Neural cell (in vitro differentiated cells): ENCODE results near the gene DLG2. TPM values are rescaled to one million over a fixed set of nuclear protein-coding genes. Genes with fewer than 3 reads are reported as not detected.

ENCODE experiments used
- H2AFZ ChIP-seq: fragments of 200-600, 300-800 bp; sonication (generic), shearing (Covaris generic); 2 replicates; pipeline ENCODE4 v1.6.0; 2014; ENCODE audit warnings: low read depth, mild to moderate bottlenecking, antibody characterized with exemption, low read length, moderate library complexity
- H3F3A ChIP-seq: fragments of 200-600 bp; shearing (Covaris generic); 2 replicates; pipeline ENCODE4 v1.6.1; 2016; ENCODE audit warnings: mild to moderate bottlenecking, moderate library complexity, mixed read lengths, antibody characterized with exemption, low read length; ENCODE audit not compliant: insufficient read depth, poor library complexity, severe bottlenecking
- H3K27ac ChIP-seq: fragments of 200-600, 300-800 bp; sonication (generic), shearing (Covaris generic); 2 replicates; pipeline ENCODE4 v1.5.1; 2014; ENCODE audit warnings: mild to moderate bottlenecking, low read length, moderate library complexity
- H3K27me3 ChIP-seq: fragments of 300-800, 200-600 bp; sonication (generic), shearing (Covaris generic); 2 replicates; pipeline ENCODE4 v1.6.0; 2014; ENCODE audit warnings: mild to moderate bottlenecking, low read depth, low read length, moderate library complexity; ENCODE audit not compliant: insufficient read depth
- H3K36me3 ChIP-seq: fragments of 300-800, 200-600 bp; sonication (generic), shearing (Covaris generic); 2 replicates; pipeline ENCODE4 v1.5.1; 2014; ENCODE audit warnings: mild to moderate bottlenecking, antibody characterized with exemption, low read length, moderate library complexity; ENCODE audit not compliant: insufficient read depth
- H3K4me2 ChIP-seq: fragments of 300-800, 200-600 bp; sonication (generic), shearing (Covaris generic); 2 replicates; pipeline ENCODE4 v1.6.0; 2014; ENCODE audit warnings: mild to moderate bottlenecking, low read length
- H3K4me3 ChIP-seq: fragments of 300-800, 200-600 bp; sonication (generic), shearing (Covaris generic); 2 replicates; pipeline ENCODE4 v1.5.1; 2014; ENCODE audit warnings: mild to moderate bottlenecking, low read length, moderate library complexity
- H3K79me2 ChIP-seq: fragments of 200-600 bp; shearing (Covaris generic); replicated peaks from 2 replicates; pipeline ENCODE4 v1.6.0; 2014; ENCODE audit warnings: mild to moderate bottlenecking, low read length, moderate library complexity; ENCODE audit not compliant: insufficient read depth
- H3K9ac ChIP-seq: fragments of 300-800, 200-600 bp; sonication (generic), shearing (Covaris generic); 2 replicates; pipeline ENCODE4 v1.6.1; 2016; ENCODE audit warnings: mild to moderate bottlenecking, low read length, mixed read lengths
- H3K9me2 ChIP-seq: fragments of 200-600 bp; shearing (Covaris generic); 2 replicates; pipeline ENCODE4 v1.6.1; 2016; ENCODE audit warnings: mild to moderate bottlenecking, low read length, mixed read lengths; ENCODE audit not compliant: insufficient read depth
- H3K9me3 ChIP-seq: fragments of 200-600, 300-800 bp; sonication (generic), shearing (Covaris generic); 2 replicates; pipeline ENCODE4 v1.6.1; 2016; ENCODE audit warnings: mild to moderate bottlenecking, mixed run types, low read length, moderate library complexity, mixed read lengths
- H4K20me1 ChIP-seq: fragments of 200-600 bp; shearing (Covaris generic); 2 replicates; pipeline ENCODE4 v1.6.1; 2016; ENCODE audit warnings: mild to moderate bottlenecking, mixed run types; ENCODE audit not compliant: insufficient read depth
- EP300 ChIP-seq: fragments of 450-650 bp; conservative IDR thresholded peaks from 2 replicates; pipeline ENCODE4 v1.6.1; 2014; ENCODE audit warnings: antibody characterized with exemption, mild to moderate bottlenecking, moderate library complexity; ENCODE audit not compliant: poor library complexity, severe bottlenecking
- EZH2 ChIP-seq: fragments of 200-600, 300-800 bp; shearing (Covaris generic), sonication (generic); IDR thresholded peaks from 2 replicates; pipeline ENCODE4 v1.6.1; 2014; ENCODE audit warnings: antibody characterized with exemption, low read length, borderline replicate concordance, mild to moderate bottlenecking; ENCODE audit not compliant: insufficient read depth, poor library complexity, severe bottlenecking
- MXI1 ChIP-seq: fragments of 450-650 bp; conservative IDR thresholded peaks from 2 replicates; pipeline ENCODE4 v1.6.1; 2014; ENCODE audit warnings: antibody characterized with exemption, mild to moderate bottlenecking; ENCODE audit not compliant: poor library complexity, severe bottlenecking
- POLR2AphosphoS5 ChIP-seq: IDR thresholded peaks from 2 replicates; pipeline ENCODE4 v1.6.1; 2012
- RAD21 ChIP-seq: fragments of 450-650 bp; conservative IDR thresholded peaks from 2 replicates; pipeline ENCODE4 v1.6.1; 2014; ENCODE audit warnings: antibody characterized with exemption, mild to moderate bottlenecking, moderate library complexity
- SMC3 ChIP-seq: fragments of 450-650 bp; conservative IDR thresholded peaks from 2 replicates; pipeline ENCODE4 v1.6.1; 2014; ENCODE audit warnings: antibody characterized with exemption, mild to moderate bottlenecking, moderate library complexity; ENCODE audit not compliant: poor library complexity
- TAF1 ChIP-seq: IDR thresholded peaks from 2 replicates; pipeline ENCODE4 v1.6.1; 2012; ENCODE audit warnings: low read depth
- polyA plus RNA-seq: library from polyadenylated mRNA; depleted of rRNA; stranded (reverse); fragments of >200 nt; gene quantifications from 2 replicates; pipeline ENCODE4 v1.2.3, GENCODE V29; 2014
- TF ChIP-seq, protein P1 (sequence below): IDR thresholded peaks from 2 replicates; pipeline ENCODE4 v1.6.1; 2012; ENCODE audit warnings: borderline replicate concordance
- TF ChIP-seq, protein P2 (sequence below): fragments of 450-650 bp; IDR thresholded peaks from 2 replicates; pipeline ENCODE4 v1.5.1; 2014; ENCODE audit warnings: antibody characterized with exemption, mild to moderate bottlenecking, moderate library complexity; ENCODE audit not compliant: poor library complexity, severe bottlenecking

DLG2 gene
- polyA plus RNA-seq, 1 donor from 2014 or later = 179 TPM

DNA sequence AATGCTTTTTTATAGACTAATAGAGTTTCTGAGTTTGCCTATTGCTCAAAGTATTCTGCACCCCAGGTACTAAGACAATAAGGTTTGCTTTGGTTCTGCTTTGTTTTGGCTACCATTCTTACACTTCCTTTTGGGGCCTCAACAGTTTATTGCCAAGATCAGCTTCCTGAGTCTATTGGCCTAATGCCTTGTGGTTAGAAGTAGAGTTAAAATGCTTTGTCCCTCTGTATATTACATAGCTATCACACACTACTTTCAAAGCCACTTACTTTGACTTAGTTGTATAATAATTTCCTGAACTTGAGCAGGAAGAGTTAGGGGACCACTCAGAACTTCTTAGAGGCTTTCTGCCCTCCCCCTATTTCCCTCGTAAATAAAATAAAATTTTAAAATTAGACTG is 96.5 kb downstream of the DLG2 start:
- H3K9ac ChIP-seq = no peak overlapping the region
- H3K27ac ChIP-seq = no peak overlapping the region
- H3K36me3 ChIP-seq = no peaks in the 10 kb centered on the region
- no peaks in the 10 kb centered on the region for H3F3A ChIP-seq
- no peaks in the 10 kb centered on the region for H3K9me3 ChIP-seq
- H2AFZ ChIP-seq = no peak overlapping the region
- H3K79me2 ChIP-seq = no peaks in the 10 kb centered on the region
- no peak overlapping the region for H3K4me3 ChIP-seq
- TF ChIP-seq MXI1 = no peak
- no peak for TF ChIP-seq RAD21
- TF ChIP-seq TAF1 = no peak
- TF ChIP-seq EZH2 = no peak
- no peak for TF ChIP-seq POLR2AphosphoS5
- no peak for TF ChIP-seq EP300
- TF ChIP-seq SMC3 = no peak
- TF ChIP-seq, protein P1, sequence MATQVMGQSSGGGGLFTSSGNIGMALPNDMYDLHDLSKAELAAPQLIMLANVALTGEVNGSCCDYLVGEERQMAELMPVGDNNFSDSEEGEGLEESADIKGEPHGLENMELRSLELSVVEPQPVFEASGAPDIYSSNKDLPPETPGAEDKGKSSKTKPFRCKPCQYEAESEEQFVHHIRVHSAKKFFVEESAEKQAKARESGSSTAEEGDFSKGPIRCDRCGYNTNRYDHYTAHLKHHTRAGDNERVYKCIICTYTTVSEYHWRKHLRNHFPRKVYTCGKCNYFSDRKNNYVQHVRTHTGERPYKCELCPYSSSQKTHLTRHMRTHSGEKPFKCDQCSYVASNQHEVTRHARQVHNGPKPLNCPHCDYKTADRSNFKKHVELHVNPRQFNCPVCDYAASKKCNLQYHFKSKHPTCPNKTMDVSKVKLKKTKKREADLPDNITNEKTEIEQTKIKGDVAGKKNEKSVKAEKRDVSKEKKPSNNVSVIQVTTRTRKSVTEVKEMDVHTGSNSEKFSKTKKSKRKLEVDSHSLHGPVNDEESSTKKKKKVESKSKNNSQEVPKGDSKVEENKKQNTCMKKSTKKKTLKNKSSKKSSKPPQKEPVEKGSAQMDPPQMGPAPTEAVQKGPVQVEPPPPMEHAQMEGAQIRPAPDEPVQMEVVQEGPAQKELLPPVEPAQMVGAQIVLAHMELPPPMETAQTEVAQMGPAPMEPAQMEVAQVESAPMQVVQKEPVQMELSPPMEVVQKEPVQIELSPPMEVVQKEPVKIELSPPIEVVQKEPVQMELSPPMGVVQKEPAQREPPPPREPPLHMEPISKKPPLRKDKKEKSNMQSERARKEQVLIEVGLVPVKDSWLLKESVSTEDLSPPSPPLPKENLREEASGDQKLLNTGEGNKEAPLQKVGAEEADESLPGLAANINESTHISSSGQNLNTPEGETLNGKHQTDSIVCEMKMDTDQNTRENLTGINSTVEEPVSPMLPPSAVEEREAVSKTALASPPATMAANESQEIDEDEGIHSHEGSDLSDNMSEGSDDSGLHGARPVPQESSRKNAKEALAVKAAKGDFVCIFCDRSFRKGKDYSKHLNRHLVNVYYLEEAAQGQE = no peak
- TF ChIP-seq, protein P2, sequence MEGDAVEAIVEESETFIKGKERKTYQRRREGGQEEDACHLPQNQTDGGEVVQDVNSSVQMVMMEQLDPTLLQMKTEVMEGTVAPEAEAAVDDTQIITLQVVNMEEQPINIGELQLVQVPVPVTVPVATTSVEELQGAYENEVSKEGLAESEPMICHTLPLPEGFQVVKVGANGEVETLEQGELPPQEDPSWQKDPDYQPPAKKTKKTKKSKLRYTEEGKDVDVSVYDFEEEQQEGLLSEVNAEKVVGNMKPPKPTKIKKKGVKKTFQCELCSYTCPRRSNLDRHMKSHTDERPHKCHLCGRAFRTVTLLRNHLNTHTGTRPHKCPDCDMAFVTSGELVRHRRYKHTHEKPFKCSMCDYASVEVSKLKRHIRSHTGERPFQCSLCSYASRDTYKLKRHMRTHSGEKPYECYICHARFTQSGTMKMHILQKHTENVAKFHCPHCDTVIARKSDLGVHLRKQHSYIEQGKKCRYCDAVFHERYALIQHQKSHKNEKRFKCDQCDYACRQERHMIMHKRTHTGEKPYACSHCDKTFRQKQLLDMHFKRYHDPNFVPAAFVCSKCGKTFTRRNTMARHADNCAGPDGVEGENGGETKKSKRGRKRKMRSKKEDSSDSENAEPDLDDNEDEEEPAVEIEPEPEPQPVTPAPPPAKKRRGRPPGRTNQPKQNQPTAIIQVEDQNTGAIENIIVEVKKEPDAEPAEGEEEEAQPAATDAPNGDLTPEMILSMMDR = no peak
- no peaks in the 10 kb centered on the region for H3K9me2 ChIP-seq
- no peak overlapping the region for H3K4me2 ChIP-seq
- no peaks in the 10 kb centered on the region for H3K27me3 ChIP-seq
- H4K20me1 ChIP-seq = no peaks in the 10 kb centered on the region

DNA sequence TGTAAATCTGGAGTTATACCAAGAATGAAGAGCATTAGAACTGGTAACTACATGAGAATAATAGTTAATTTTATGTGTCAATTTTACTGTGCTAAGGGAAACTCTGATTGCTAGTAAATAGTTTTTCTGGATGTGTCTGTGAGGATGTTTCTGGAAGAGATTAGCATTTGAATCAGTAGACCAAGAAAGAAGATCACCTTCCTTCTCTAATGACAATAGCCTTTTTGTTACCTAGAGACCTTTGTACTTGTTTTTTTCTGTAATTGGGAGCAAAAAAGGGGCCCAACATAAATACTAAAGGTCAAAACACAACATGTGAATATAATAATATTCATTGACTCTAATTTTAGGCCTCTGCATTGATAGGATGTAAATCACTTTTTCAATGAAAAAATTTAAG is 100.6 kb downstream of the DLG2 start:
- Histone ChIP-seq H3K9me2 (no peaks in the 10 kb centered on the region), H2AFZ (no peak overlapping the region), H3K4me2 (no peak overlapping the region), H3K36me3 (no peaks in the 10 kb centered on the region), H3K9ac (no peak overlapping the region), H3K9me3 (peaks cover 9% of the 10 kb centered on the region), H3K27ac (no peak overlapping the region), H4K20me1 (no peaks in the 10 kb centered on the region), H3K79me2 (no peaks in the 10 kb centered on the region), H3K27me3 (no peaks in the 10 kb centered on the region), H3K4me3 (no peak overlapping the region), H3F3A (no peaks in the 10 kb centered on the region)
- TF ChIP-seq TAF1 = no peak
- no peak for TF ChIP-seq RAD21
- TF ChIP-seq EP300 = no peak
- TF ChIP-seq, protein P2 = no peak
- TF ChIP-seq, protein P1 = no peak
- TF ChIP-seq MXI1 = no peak
- TF ChIP-seq EZH2 = no peak
- no peak for TF ChIP-seq SMC3
- no peak for TF ChIP-seq POLR2AphosphoS5
